GM19452 (cell line): Measurements from ENCODE around the gene DHTKD1.
A peak's percentile ranks its signal among the peaks of the same experiment; 100 is the strongest.
"Not testable (repeated sequence)": the region's sequence is repeated elsewhere in the genome, so short reads cannot be mapped to it uniquely, and the experiment has no call there.

ENCODE experiments used
- ATAC-seq: cut with Tn5 transposase; IDR thresholded peaks from one replicate; pipeline ENCODE4 v1.9.1; 2021; ENCODE audit not compliant: unreplicated experiment

DHTKD1 gene

GRCh38 chr10:12063483-12063818 lies 5.3 kb upstream of the DHTKD1 start:
- no peak for ATAC-seq

GRCh38 chr10:12067336-12067735 lies 1.4 kb upstream of the DHTKD1 start:
- no peak for ATAC-seq

- ATAC-seq, result not testable (repeated sequence)
These were observed 2.7 kb downstream of the DHTKD1 start for GRCh38 chr10:12071441-12071840.

GRCh38 chr10:12073526-12073925 lies 4.8 kb downstream of the DHTKD1 start:
- no peak for ATAC-seq

- no peak for ATAC-seq
These were observed 8.9 kb downstream of the DHTKD1 start for GRCh38 chr10:12077580-12078180.

- ATAC-seq, result no peak
These were observed 12.7 kb downstream of the DHTKD1 start for GRCh38 chr10:12081470-12081869.

- ATAC-seq, result no peak
These were observed 13.3 kb downstream of the DHTKD1 start for GRCh38 chr10:12081879-12082557.

GRCh38 chr10:12088919-12089318 lies 20.2 kb downstream of the DHTKD1 start:
- no peak for ATAC-seq

- ATAC-seq, result no peak
These were observed 22.7 kb downstream of the DHTKD1 start for GRCh38 chr10:12091421-12091820.

GRCh38 chr10:12097361-12097760 lies 28.6 kb downstream of the DHTKD1 start:
- ATAC-seq, result not testable (repeated sequence)

GRCh38 chr10:12097791-12098190 lies 29.0 kb downstream of the DHTKD1 start:
- ATAC-seq, result no peak

- ATAC-seq, result no peak
These were observed 30.2 kb downstream of the DHTKD1 start for GRCh38 chr10:12098966-12099365.

GRCh38 chr10:12103802-12104201 lies 35.0 kb downstream of the DHTKD1 start:
- no peak for ATAC-seq

- no peak for ATAC-seq
These were observed 39.0 kb downstream of the DHTKD1 start for GRCh38 chr10:12107781-12108180.

GRCh38 chr10:12109286-12109685 lies 40.5 kb downstream of the DHTKD1 start:
- ATAC-seq, result no peak

GRCh38 chr10:12111528-12111927 lies 42.8 kb downstream of the DHTKD1 start:
- ATAC-seq, result no peak

GRCh38 chr10:12113627-12114026 lies 44.9 kb downstream of the DHTKD1 start:
- ATAC-seq, result no peak

- peak; percentile 24 for ATAC-seq
These were observed 52.9 kb downstream of the DHTKD1 start for GRCh38 chr10:12121673-12122072.

GRCh38 chr10:12129222-12130111 lies 60.7 kb downstream of the DHTKD1 start, which contains the start of gene SEC61A2:
SEC61A2 (plus strand) TSS chr10:12129677; CDS start chr10:12129788, 111 bp downstream.
- peak; percentile 91 for ATAC-seq

- peak; percentile 35 for ATAC-seq
These were observed 61.6 kb downstream of the DHTKD1 start for GRCh38 chr10:12130237-12130872.

GRCh38 chr10:12135631-12136030 lies 66.9 kb downstream of the DHTKD1 start:
- ATAC-seq, result no peak
